SK-N-MC (cell line): ENCODE measurements around the gene AGAP1.

Experiments used
- DNase-seq: peaks from one replicate; pipeline ENCODE4 v3.0.0-alpha.2; 2011; ENCODE audit warnings: low read depth, low spot score
- H3K27ac ChIP-seq: fragments of 200-600 bp; sonication (generic); 2 replicates; pipeline ENCODE4 v1.5.1; 2016; ENCODE audit warnings: mixed run types
- H3K36me3 ChIP-seq: fragments of 200-600 bp; sonication (generic); 2 replicates; pipeline ENCODE4 v1.6.1; 2017; ENCODE audit warnings: antibody characterized with exemption, low read length, mixed read lengths; ENCODE audit not compliant: insufficient read depth
- H3K4me3 ChIP-seq: fragments of 200-600 bp; sonication (generic); 2 replicates; pipeline ENCODE4 v1.5.1; 2016
- H3K9ac ChIP-seq: fragments of 200-600 bp; sonication (generic); 2 replicates; pipeline ENCODE4 v1.8.0; 2017; ENCODE audit warnings: mixed run types, mixed read lengths; ENCODE audit not compliant: insufficient read length
- H3K9me3 ChIP-seq: fragments of 200-600 bp; sonication (generic); 2 replicates; pipeline ENCODE4 v1.6.1; 2017; ENCODE audit warnings: low read depth, mild to moderate bottlenecking, antibody characterized with exemption, low read length, moderate library complexity, mixed read lengths
- EZH2 ChIP-seq: fragments of 200-600 bp; sonication (generic); IDR thresholded peaks from one replicate; pipeline ENCODE4 v1.6.1; 2017; ENCODE audit warnings: antibody characterized with exemption
- FOXP2 ChIP-seq: optimal IDR thresholded peaks from 2 replicates; pipeline ENCODE3; 2011; ENCODE audit warnings: mild to moderate bottlenecking, moderate library complexity; ENCODE audit not compliant: insufficient read depth; ENCODE audit errors: extremely low read length, control extremely low read depth
- POLR2AphosphoS5 ChIP-seq: IDR thresholded peaks from 2 replicates; pipeline ENCODE4 v1.6.1; 2012; ENCODE audit warnings: mild to moderate bottlenecking, low read depth, low read length, borderline replicate concordance

The AGAP1 gene

DNA sequence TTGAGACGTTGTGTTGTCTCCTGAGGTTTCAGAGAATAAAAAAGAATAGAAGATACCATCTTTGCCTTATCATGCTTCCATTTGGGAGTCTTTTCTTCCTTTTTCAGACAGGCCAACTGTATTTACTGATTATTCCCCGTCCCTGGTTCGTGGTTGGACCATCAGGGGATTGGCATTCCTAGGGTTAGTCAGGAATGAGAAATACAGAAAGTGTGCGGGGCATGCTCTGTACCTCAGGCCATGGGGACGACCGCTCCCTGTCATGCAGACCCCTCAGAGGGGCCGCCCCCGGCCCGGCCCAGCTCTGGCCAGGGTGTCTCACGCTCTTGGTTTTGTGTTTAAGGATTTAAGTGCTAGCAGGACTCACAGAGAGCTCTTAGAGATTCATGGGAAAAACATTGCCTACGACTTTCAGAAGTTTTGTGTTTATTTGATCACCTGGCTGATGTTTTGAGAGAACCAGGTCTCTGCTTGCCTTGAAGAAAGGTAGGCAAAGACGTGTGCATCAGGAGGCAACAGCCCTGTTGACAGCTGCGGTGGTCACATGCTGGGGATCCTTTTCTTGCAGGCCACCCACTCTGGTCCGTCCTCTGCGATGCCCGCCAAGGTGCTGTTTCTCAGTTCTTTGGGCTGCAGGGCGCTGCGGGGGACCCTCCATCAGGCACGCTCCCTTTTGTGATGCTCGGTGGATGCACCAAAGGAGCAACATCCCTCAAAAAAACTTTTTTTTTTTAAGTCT lies 317.8 kb downstream of the AGAP1 start:
- Histone ChIP-seq H3K9me3 (no peaks in the 10 kb centered on the region), H3K27ac (no peak overlapping the region), H3K4me3 (no peak overlapping the region), H3K9ac (no peak overlapping the region), H3K36me3 (peaks cover 36% of the 10 kb centered on the region; the same call in 1 of the 2 replicates)
- no peak for DNase-seq
- TF ChIP-seq FOXP2 (no peak), EZH2 (no peak), POLR2AphosphoS5 (no peak)

- no peak for TF ChIP-seq FOXP2
- no peak for TF ChIP-seq POLR2AphosphoS5
- TF ChIP-seq EZH2 = no peak
- Histone ChIP-seq H3K27ac (no peak overlapping the region), H3K4me3 (no peak overlapping the region), H3K36me3 (peaks cover 32% of the 10 kb centered on the region; the same call in 1 of the 2 replicates), H3K9ac (no peak overlapping the region), H3K9me3 (no peaks in the 10 kb centered on the region)
- DNase-seq = no peak
Measured at GRCh38 chr2:235812185-235812665, 318.4 kb downstream of the AGAP1 start.

DNA sequence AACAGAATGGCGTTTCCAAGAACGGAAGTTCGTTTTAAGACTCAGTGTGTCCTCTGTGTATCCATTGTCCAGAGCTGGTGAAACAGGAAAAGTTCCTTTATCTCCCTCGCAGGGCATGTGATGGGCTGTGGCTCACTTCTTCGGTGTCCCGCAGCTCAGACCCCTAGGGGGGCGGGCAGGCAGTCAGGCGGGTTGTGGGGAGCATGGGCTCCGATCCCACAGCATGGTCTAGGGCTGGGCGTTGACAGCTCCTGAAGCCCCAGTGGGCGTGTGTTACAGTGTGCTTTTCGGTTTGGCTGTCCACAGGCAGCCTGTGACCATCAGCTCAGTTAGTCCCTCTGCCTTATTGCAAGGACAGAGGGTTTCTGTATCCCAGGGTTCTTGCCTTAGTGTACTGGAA lies 319.6 kb downstream of the AGAP1 start:
- Histone ChIP-seq H3K36me3 (peaks cover 23% of the 10 kb centered on the region; the same call in 1 of the 2 replicates), H3K9ac (no peak overlapping the region), H3K27ac (no peak overlapping the region), H3K9me3 (no peaks in the 10 kb centered on the region), H3K4me3 (no peak overlapping the region)
- TF ChIP-seq FOXP2 (no peak), EZH2 (no peak), POLR2AphosphoS5 (no peak)
- no peak for DNase-seq

- Histone ChIP-seq H3K27ac (no peak overlapping the region), H3K9me3 (no peaks in the 10 kb centered on the region; the same call in 1 of the 2 replicates), H3K36me3 (no peaks in the 10 kb centered on the region; the same call in 1 of the 2 replicates), H3K9ac (no peak overlapping the region), H3K4me3 (no peak overlapping the region)
- no peak for DNase-seq
- TF ChIP-seq FOXP2 = no peak
- no peak for TF ChIP-seq EZH2
- TF ChIP-seq POLR2AphosphoS5 = no peak
Measured at GRCh38 chr2:235820571-235820970, 326.7 kb downstream of the AGAP1 start.

- DNase-seq = no peak
- H3K36me3 ChIP-seq = no peaks in the 10 kb centered on the region; the same call in 1 of the 2 replicates
- TF ChIP-seq POLR2AphosphoS5 (no peak), FOXP2 (no peak), EZH2 (no peak)
Measured at GRCh38 chr2:235824331-235824730, 330.5 kb downstream of the AGAP1 start.

DNA sequence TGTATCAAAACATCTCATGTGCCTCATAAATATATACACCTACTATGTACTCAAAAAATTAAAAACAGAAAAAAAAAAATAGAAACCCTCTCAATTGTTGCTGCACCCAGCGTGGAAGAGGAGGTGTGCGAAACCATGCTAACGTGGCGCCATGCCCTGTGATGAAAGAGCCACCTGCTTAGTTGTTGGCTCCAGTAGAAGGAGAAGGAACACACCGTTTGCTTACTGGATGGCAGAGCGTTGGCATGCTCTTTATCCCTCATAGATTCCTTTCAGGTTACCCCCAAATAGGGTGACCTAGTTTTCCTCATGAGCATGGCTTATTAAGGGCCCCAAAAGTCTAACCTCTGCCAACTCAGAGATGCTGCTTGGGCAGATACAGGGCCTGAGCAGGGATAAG lies 332.1 kb downstream of the AGAP1 start:
- Histone ChIP-seq H3K36me3 (peaks cover 3% of the 10 kb centered on the region; the same call in 1 of the 2 replicates), H3K9me3 (no peaks in the 10 kb centered on the region; the same call in 1 of the 2 replicates), H3K4me3 (no peak overlapping the region), H3K9ac (no peak overlapping the region), H3K27ac (no peak overlapping the region)
- no peak for TF ChIP-seq EZH2
- TF ChIP-seq FOXP2 = no peak
- TF ChIP-seq POLR2AphosphoS5 = no peak
- DNase-seq = no peak

More at GRCh38 chr2:235824331-235824730, 330.5 kb downstream of the AGAP1 start:
- H3K4me3 ChIP-seq = no peak overlapping the region
- H3K9ac ChIP-seq = no peak overlapping the region
- no peak overlapping the region for H3K27ac ChIP-seq
- no peaks in the 10 kb centered on the region; the same call in 1 of the 2 replicates for H3K9me3 ChIP-seq

DNA sequence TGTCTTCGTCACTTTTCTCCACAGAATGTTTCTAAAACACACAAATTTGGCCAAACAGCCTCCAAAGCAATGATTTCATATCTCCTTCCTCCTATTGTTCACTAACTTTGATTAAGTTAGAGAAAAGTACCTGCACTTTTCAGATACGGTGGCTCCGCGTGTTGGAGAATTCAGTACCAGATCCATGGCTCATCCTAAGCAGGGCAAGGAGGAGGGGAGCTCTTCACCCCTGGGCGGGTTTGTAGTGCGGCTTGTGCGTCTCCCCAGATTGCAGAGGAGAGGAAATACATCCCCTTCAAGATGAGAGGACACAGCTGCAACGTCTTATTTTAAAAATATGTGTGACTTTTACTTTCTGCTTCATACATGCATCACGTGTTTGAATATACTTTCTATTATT lies 333.0 kb downstream of the AGAP1 start:
- Histone ChIP-seq H3K36me3 (peaks cover 9% of the 10 kb centered on the region), H3K4me3 (no peak overlapping the region), H3K27ac (no peak overlapping the region), H3K9me3 (no peaks in the 10 kb centered on the region; the same call in 1 of the 2 replicates), H3K9ac (no peak overlapping the region)
- no peak for TF ChIP-seq POLR2AphosphoS5
- no peak for TF ChIP-seq FOXP2
- TF ChIP-seq EZH2 = no peak
- DNase-seq = no peak

DNA sequence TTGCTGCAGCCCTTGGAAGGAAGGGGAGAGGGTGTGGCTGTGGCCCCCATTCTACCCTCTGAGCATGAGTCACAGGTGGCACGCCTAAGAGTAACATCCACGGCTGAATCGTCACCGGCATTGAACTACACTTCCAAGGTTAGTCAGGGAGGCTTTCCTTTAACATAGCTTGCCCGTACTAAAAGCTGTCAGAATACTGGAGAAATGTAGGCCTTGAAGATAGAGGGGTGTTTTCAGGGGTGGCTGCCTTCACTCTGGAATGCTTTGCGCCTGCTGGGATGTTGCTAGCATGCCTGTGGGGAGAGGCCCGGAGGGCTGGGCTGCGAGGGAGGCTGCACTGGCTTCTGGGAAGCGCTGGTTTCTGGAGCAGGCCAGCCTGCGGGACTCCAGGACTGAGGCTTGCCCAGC lies 333.7 kb downstream of the AGAP1 start:
- Histone ChIP-seq H3K4me3 (no peak overlapping the region), H3K9me3 (no peaks in the 10 kb centered on the region; the same call in 1 of the 2 replicates), H3K9ac (no peak overlapping the region), H3K36me3 (peaks cover 9% of the 10 kb centered on the region), H3K27ac (no peak overlapping the region)
- no peak for TF ChIP-seq EZH2
- no peak for TF ChIP-seq POLR2AphosphoS5
- no peak for TF ChIP-seq FOXP2
- no peak for DNase-seq

- no peak for TF ChIP-seq FOXP2
- no peak for TF ChIP-seq EZH2
- no peak for TF ChIP-seq POLR2AphosphoS5
- H3K4me3 ChIP-seq = no peak overlapping the region
Measured at GRCh38 chr2:235829726-235830125, 335.9 kb downstream of the AGAP1 start.

More at GRCh38 chr2:235829726-235830125, 335.9 kb downstream of the AGAP1 start:
- DNase-seq = no peak
- Histone ChIP-seq H3K9me3 (no peaks in the 10 kb centered on the region; the same call in 1 of the 2 replicates), H3K9ac (no peak overlapping the region), H3K27ac (no peak overlapping the region), H3K36me3 (peaks cover 9% of the 10 kb centered on the region)
